ENCODE results near the gene TEX11.

The TEX11 gene

GRCh38 chrX:70497026-70497425, 411.5 kb downstream of the TEX11 start:
- H3K9me3 ChIP-seq (ENCODE audit: control insufficient read depth, insufficient read depth, low read depth, low read length), result peaks cover 19% of the 10 kb centered on the region; the same call in 1 of the 2 replicates
- H3K4me3 ChIP-seq (ENCODE audit: low read depth, low read length), result no peak overlapping the region
- no peaks in the 10 kb centered on the region for H3K4me1 ChIP-seq (ENCODE audit: control insufficient read depth, insufficient read depth, low read length)
- no peaks in the 10 kb centered on the region for H3K27me3 ChIP-seq (ENCODE audit: control insufficient read depth, insufficient read depth, low read length)
- peaks cover 100% of the 10 kb centered on the region for H3K36me3 ChIP-seq (ENCODE audit: control insufficient read depth, insufficient read depth, low read length)
- no peak overlapping the region for H3K9ac ChIP-seq (ENCODE audit: low read length)
- no peak overlapping the region for H3K27ac ChIP-seq (ENCODE audit: low read depth, low read length)

GRCh38 chrX:70496491-70496890, 412.0 kb downstream of the TEX11 start:
- Histone ChIP-seq H3K4me1 (ENCODE audit: control insufficient read depth, insufficient read depth, low read length) (no peaks in the 10 kb centered on the region), H3K36me3 (ENCODE audit: control insufficient read depth, insufficient read depth, low read length) (peaks cover 100% of the 10 kb centered on the region), H3K27me3 (ENCODE audit: control insufficient read depth, insufficient read depth, low read length) (no peaks in the 10 kb centered on the region)

GRCh38 chrX:70494441-70494840, 414.1 kb downstream of the TEX11 start:
- no peak overlapping the region for H3K9ac ChIP-seq (ENCODE audit: low read length)
- H3K4me3 ChIP-seq (ENCODE audit: low read depth, low read length), result no peak overlapping the region
- peaks cover 92% of the 10 kb centered on the region for H3K36me3 ChIP-seq (ENCODE audit: control insufficient read depth, insufficient read depth, low read length)
- H3K4me1 ChIP-seq (ENCODE audit: control insufficient read depth, insufficient read depth, low read length), result no peaks in the 10 kb centered on the region
- no peak overlapping the region for H3K27ac ChIP-seq (ENCODE audit: low read depth, low read length)
- H3K27me3 ChIP-seq (ENCODE audit: control insufficient read depth, insufficient read depth, low read length), result no peaks in the 10 kb centered on the region
- peaks cover 21% of the 10 kb centered on the region; the same call in 1 of the 2 replicates for H3K9me3 ChIP-seq (ENCODE audit: control insufficient read depth, insufficient read depth, low read depth, low read length)

More at GRCh38 chrX:70496491-70496890, 412.0 kb downstream of the TEX11 start:
- Histone ChIP-seq H3K27ac (ENCODE audit: low read depth, low read length) (no peak overlapping the region), H3K9me3 (ENCODE audit: control insufficient read depth, insufficient read depth, low read depth, low read length) (peaks cover 21% of the 10 kb centered on the region; the same call in 1 of the 2 replicates), H3K9ac (ENCODE audit: low read length) (no peak overlapping the region), H3K4me3 (ENCODE audit: low read depth, low read length) (no peak overlapping the region)

DNA sequence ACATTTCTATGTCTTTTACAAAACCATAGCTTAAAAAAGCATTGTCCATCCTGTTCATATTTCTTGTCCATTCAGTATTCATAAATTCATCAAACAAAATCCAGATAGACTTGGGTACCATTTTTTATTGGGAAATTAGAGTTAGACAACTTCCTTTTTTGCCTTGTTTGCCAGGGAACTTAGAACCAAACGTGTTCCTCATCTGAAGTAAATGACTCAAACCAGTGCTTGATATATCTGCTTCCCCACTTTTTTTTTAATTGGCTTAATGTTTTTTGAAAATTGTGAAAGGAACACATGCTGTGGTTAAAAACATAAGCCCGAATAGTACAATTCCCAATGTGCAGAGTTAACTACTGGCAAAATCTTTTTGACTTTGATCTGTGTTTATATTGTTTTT, 419.7 kb downstream of the TEX11 start:
- Histone ChIP-seq H3K27me3 (ENCODE audit: control insufficient read depth, insufficient read depth, low read length) (no peaks in the 10 kb centered on the region), H3K36me3 (ENCODE audit: control insufficient read depth, insufficient read depth, low read length) (peaks cover 74% of the 10 kb centered on the region), H3K4me3 (ENCODE audit: low read depth, low read length) (no peak overlapping the region), H3K9me3 (ENCODE audit: control insufficient read depth, insufficient read depth, low read depth, low read length) (peaks cover 3% of the 10 kb centered on the region; the same call in 1 of the 2 replicates), H3K9ac (ENCODE audit: low read length) (no peak overlapping the region), H3K27ac (ENCODE audit: low read depth, low read length) (no peak overlapping the region), H3K4me1 (ENCODE audit: control insufficient read depth, insufficient read depth, low read length) (peaks cover 6% of the 10 kb centered on the region)

DNA sequence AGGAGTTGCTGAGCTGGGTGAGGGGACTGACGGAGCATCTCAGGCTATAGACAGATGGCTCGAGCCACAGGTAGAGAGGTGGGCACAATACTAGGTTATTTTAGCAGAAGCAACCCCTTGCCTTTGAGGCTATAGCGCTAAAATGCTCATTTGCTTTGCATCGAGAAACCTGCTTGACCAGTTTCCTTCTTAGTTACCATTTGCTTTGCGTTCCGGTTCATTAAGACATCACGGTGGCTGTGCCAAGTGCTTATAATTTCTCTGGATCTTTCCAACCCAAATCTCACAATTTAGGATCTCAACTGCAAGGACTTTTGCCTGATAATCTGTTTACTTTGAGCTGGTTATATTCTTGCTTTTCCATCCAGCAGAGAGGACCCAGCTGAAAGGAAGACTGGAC, 423.0 kb downstream of the TEX11 start:
- Histone ChIP-seq H3K36me3 (ENCODE audit: control insufficient read depth, insufficient read depth, low read length) (peaks cover 63% of the 10 kb centered on the region), H3K27ac (ENCODE audit: low read depth, low read length) (no peak overlapping the region), H3K9ac (ENCODE audit: low read length) (no peak overlapping the region), H3K4me1 (ENCODE audit: control insufficient read depth, insufficient read depth, low read length) (peaks cover 29% of the 10 kb centered on the region), H3K4me3 (ENCODE audit: low read depth, low read length) (no peak overlapping the region), H3K27me3 (ENCODE audit: control insufficient read depth, insufficient read depth, low read length) (no peaks in the 10 kb centered on the region), H3K9me3 (ENCODE audit: control insufficient read depth, insufficient read depth, low read depth, low read length) (no peaks in the 10 kb centered on the region; the same call in 1 of the 2 replicates)

- peaks cover 60% of the 10 kb centered on the region for H3K36me3 ChIP-seq (ENCODE audit: control insufficient read depth, insufficient read depth, low read length)
- H3K27ac ChIP-seq (ENCODE audit: low read depth, low read length), result no peak overlapping the region
- H3K9ac ChIP-seq (ENCODE audit: low read length), result no peak overlapping the region
- no peak overlapping the region for H3K4me3 ChIP-seq (ENCODE audit: low read depth, low read length)
- no peaks in the 10 kb centered on the region; the same call in 1 of the 2 replicates for H3K9me3 ChIP-seq (ENCODE audit: control insufficient read depth, insufficient read depth, low read depth, low read length)
- no peaks in the 10 kb centered on the region for H3K27me3 ChIP-seq (ENCODE audit: control insufficient read depth, insufficient read depth, low read length)
- H3K4me1 ChIP-seq (ENCODE audit: control insufficient read depth, insufficient read depth, low read length), result peaks cover 61% of the 10 kb centered on the region
These were observed 426.2 kb downstream of the TEX11 start for GRCh38 chrX:70482300-70482699.

GRCh38 chrX:70481471-70482270, 426.8 kb downstream of the TEX11 start:
- H3K9ac ChIP-seq (ENCODE audit: low read length), result no peak overlapping the region
- no peak overlapping the region for H3K4me3 ChIP-seq (ENCODE audit: low read depth, low read length)
- no peaks in the 10 kb centered on the region; the same call in 1 of the 2 replicates for H3K9me3 ChIP-seq (ENCODE audit: control insufficient read depth, insufficient read depth, low read depth, low read length)
- H3K27ac ChIP-seq (ENCODE audit: low read depth, low read length), result no peak overlapping the region
- peaks cover 67% of the 10 kb centered on the region for H3K4me1 ChIP-seq (ENCODE audit: control insufficient read depth, insufficient read depth, low read length)
- H3K27me3 ChIP-seq (ENCODE audit: control insufficient read depth, insufficient read depth, low read length), result no peaks in the 10 kb centered on the region
- H3K36me3 ChIP-seq (ENCODE audit: control insufficient read depth, insufficient read depth, low read length), result peaks cover 56% of the 10 kb centered on the region

GRCh38 chrX:70480660-70481018, 427.9 kb downstream of the TEX11 start:
- Histone ChIP-seq H3K9ac (ENCODE audit: low read length) (no peak overlapping the region), H3K9me3 (ENCODE audit: control insufficient read depth, insufficient read depth, low read depth, low read length) (no peaks in the 10 kb centered on the region; the same call in 1 of the 2 replicates), H3K4me3 (ENCODE audit: low read depth, low read length) (no peak overlapping the region; the same call in 1 of the 2 replicates), H3K27ac (ENCODE audit: low read depth, low read length) (no peak overlapping the region), H3K36me3 (ENCODE audit: control insufficient read depth, insufficient read depth, low read length) (peaks cover 46% of the 10 kb centered on the region), H3K27me3 (ENCODE audit: control insufficient read depth, insufficient read depth, low read length) (no peaks in the 10 kb centered on the region), H3K4me1 (ENCODE audit: control insufficient read depth, insufficient read depth, low read length) (peaks cover 75% of the 10 kb centered on the region)

- H3K4me1 ChIP-seq (ENCODE audit: control insufficient read depth, insufficient read depth, low read length), result peaks cover 81% of the 10 kb centered on the region
- H3K27me3 ChIP-seq (ENCODE audit: control insufficient read depth, insufficient read depth, low read length), result no peaks in the 10 kb centered on the region
- H3K27ac ChIP-seq (ENCODE audit: low read depth, low read length), result no peak overlapping the region
- H3K36me3 ChIP-seq (ENCODE audit: control insufficient read depth, insufficient read depth, low read length), result peaks cover 41% of the 10 kb centered on the region
- H3K4me3 ChIP-seq (ENCODE audit: low read depth, low read length), result peak overlapping the region; percentile 14; the same call in 1 of the 2 replicates
- peak overlapping the region; percentile 3 for H3K9ac ChIP-seq (ENCODE audit: low read length)
- no peaks in the 10 kb centered on the region; the same call in 1 of the 2 replicates for H3K9me3 ChIP-seq (ENCODE audit: control insufficient read depth, insufficient read depth, low read depth, low read length)
These were observed 428.4 kb downstream of the TEX11 start for GRCh38 chrX:70479922-70480659.

DNA sequence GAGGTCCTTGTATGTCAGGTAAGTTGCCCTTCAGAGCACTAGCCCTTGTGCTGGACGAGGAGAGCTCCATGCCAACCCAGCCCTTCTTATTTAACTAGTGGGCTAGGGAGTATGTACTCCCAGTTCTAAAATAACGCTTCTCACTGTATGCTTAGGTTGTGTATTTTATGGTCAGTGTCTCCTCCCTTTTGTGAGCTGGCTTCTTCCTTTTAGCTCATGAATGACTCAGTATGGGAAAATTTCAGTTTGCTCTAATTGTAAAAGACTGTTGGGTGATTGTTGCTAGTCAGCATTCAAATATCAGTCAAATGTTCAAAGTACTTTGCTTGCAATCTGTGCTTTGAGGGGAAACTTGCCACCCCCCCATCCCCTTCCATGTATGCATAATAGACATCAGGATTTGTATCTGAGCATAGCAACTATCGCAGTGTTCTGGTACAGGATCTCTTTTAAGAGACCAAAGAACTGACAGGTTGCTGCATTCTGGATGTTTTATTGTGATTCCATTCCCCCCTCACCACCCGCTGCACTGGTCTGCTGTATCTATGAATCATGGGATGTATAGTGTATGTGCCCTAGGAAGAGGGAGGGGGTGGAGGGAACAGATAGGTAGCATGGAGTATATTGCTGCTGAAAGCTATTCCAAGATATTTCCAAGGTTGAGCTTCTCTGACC, 429.1 kb downstream of the TEX11 start:
- H3K4me1 ChIP-seq (ENCODE audit: control insufficient read depth, insufficient read depth, low read length), result peaks cover 79% of the 10 kb centered on the region
- H3K27me3 ChIP-seq (ENCODE audit: control insufficient read depth, insufficient read depth, low read length), result no peaks in the 10 kb centered on the region
- H3K9ac ChIP-seq (ENCODE audit: low read length), result peak overlapping the region; percentile 31
- H3K36me3 ChIP-seq (ENCODE audit: control insufficient read depth, insufficient read depth, low read length), result peaks cover 34% of the 10 kb centered on the region
- H3K9me3 ChIP-seq (ENCODE audit: control insufficient read depth, insufficient read depth, low read depth, low read length), result no peaks in the 10 kb centered on the region; the same call in 1 of the 2 replicates
- H3K4me3 ChIP-seq (ENCODE audit: low read depth, low read length), result peak overlapping the region; percentile 14
- H3K27ac ChIP-seq (ENCODE audit: low read depth, low read length), result no peak overlapping the region

Data from HUES6 (cell line).